AG04450 (cell line): ENCODE data around the gene GNAT3. TPM values are rescaled to one million over a fixed set of nuclear protein-coding genes. Genes with fewer than 3 reads are reported as not detected.

Source experiments
- CTCF ChIA-PET: fragments of 300-600, 350-600 bp; formaldehyde crosslinking; extraction: SDS; loops from one replicate; lab custom pipeline; 2022; ENCODE audit warnings: antibody characterized with exemption, inconsistent platforms; lab: Charles Lee
- POLR2A ChIA-PET: fragments of 350-600 bp; formaldehyde crosslinking; extraction: SDS; loops from one replicate; lab custom pipeline; 2021; ENCODE audit warnings: antibody characterized with exemption, inconsistent platforms; lab: Yijun Ruan, JAX
- DNase-seq: peaks from one replicate; pipeline ENCODE4 v3.0.0-alpha.2; 2011; ENCODE audit warnings: low read depth, low spot score
- H3K27ac ChIP-seq: one replicate; pipeline ENCODE4 v1.5.1; 2012; ENCODE audit warnings: low read depth, low read length, control low read depth
- H3K27me3 ChIP-seq: one replicate; pipeline ENCODE4 v1.6.0; 2012; ENCODE audit warnings: low read length; ENCODE audit not compliant: control insufficient read depth, insufficient read depth
- H3K4me3 ChIP-seq: 2 replicates; pipeline ENCODE4 v1.5.1; 2011; ENCODE audit warnings: mild to moderate bottlenecking, low read depth, low read length, control low read depth
- H3K9me3 ChIP-seq: 2 replicates; pipeline ENCODE4 v1.5.1; 2012; ENCODE audit warnings: low read length; ENCODE audit not compliant: control insufficient read depth, insufficient read depth
- CTCF ChIP-seq: IDR thresholded peaks from 2 replicates; pipeline ENCODE4 v1.5.1; 2011; ENCODE audit warnings: low read depth, low read length, control low read depth, inconsistent platforms
- polyA plus RNA-seq: library from polyadenylated mRNA; depleted of rRNA; stranded (reverse); fragments of >200 nt; gene quantifications from 2 replicates; pipeline ENCODE4 v1.2.3, GENCODE V29; 2011

GNAT3 gene
- polyA plus RNA-seq, 1 experiment: not detected

- Histone ChIP-seq H3K4me3 (no peak overlapping the region), H3K27me3 (no peaks in the 10 kb centered on the region), H3K9me3 (no peaks in the 10 kb centered on the region), H3K27ac (no peak overlapping the region)
- no peak for TF ChIP-seq CTCF
- CTCF ChIA-PET: no interaction called here
- DNase-seq: no peak
- POLR2A ChIA-PET: no interaction called here
Observed at GRCh38 chr7:80478683-80479082, 33.2 kb downstream of the GNAT3 start.

GRCh38 chr7:80476035-80476434 lies 35.8 kb downstream of the GNAT3 start:
- CTCF ChIA-PET: interaction anchor here (1.2 kb wide), 2 partner anchors 47 to 183 kb away, joined by 3 to 4 read pairs; no protein-coding TSS in a partner anchor
- no peaks in the 10 kb centered on the region for H3K27me3 ChIP-seq
- H3K9me3 ChIP-seq: no peaks in the 10 kb centered on the region
- DNase-seq: no peak
- no peak overlapping the region for H3K27ac ChIP-seq
- no peak for TF ChIP-seq CTCF
- H3K4me3 ChIP-seq: no peak overlapping the region
- POLR2A ChIA-PET: no interaction called here

DNA sequence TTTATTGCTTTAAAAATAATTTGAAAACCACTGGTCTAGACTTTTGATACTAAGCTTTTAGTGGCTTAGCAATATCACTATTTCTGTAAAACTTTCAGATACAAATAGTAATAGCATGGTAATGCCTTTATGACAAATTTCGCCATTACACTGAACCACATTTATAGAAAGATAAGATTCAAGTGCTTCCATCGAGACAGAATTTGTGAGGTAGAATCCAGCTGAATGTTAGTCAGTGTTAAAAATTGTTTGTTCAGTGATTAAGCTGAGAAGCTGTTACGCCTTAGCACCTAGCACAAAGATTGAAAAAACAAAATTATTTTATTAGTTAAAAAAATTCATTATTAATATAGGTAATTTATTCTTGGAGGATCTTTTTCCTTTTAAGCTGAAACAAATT lies 36.5 kb downstream of the GNAT3 start:
- no peak overlapping the region for H3K27ac ChIP-seq
- no peaks in the 10 kb centered on the region for H3K9me3 ChIP-seq
- ChIA-PET POLR2A (no interaction called here), CTCF (interaction anchor here (0.6 to 1.2 kb wide), 2 partner anchors 47 to 221 kb away, joined by 3 to 4 read pairs; no protein-coding TSS in a partner anchor)
- H3K4me3 ChIP-seq: no peak overlapping the region
- DNase-seq: no peak
- TF ChIP-seq CTCF: no peak
- no peaks in the 10 kb centered on the region for H3K27me3 ChIP-seq

- no peak for DNase-seq
- Histone ChIP-seq H3K27ac (no peak overlapping the region), H3K4me3 (no peak overlapping the region), H3K27me3 (no peaks in the 10 kb centered on the region), H3K9me3 (no peaks in the 10 kb centered on the region)
- CTCF ChIA-PET: no interaction called here
- no peak for TF ChIP-seq CTCF
- POLR2A ChIA-PET: no interaction called here
Observed at GRCh38 chr7:80473751-80474150, 38.1 kb downstream of the GNAT3 start.

- ChIA-PET CTCF (interaction anchor here (1.4 kb wide), 1 partner anchor 186 kb away, joined by 4 read pairs; no protein-coding TSS in a partner anchor), POLR2A (no interaction called here)
- no peak for DNase-seq
- H3K9me3 ChIP-seq: no peaks in the 10 kb centered on the region
- no peaks in the 10 kb centered on the region for H3K27me3 ChIP-seq
- no peak for TF ChIP-seq CTCF
- no peak overlapping the region for H3K27ac ChIP-seq
- H3K4me3 ChIP-seq: no peak overlapping the region
Observed at GRCh38 chr7:80472491-80473200, 39.2 kb downstream of the GNAT3 start.
